Posterior vena cava (tissue), 2 donors: ENCODE measurements around the gene C16orf96. TPM values are rescaled to one million over a fixed set of nuclear protein-coding genes. Genes with fewer than 3 reads are reported as not detected.
"Not testable (repeated sequence)": the region's sequence is repeated elsewhere in the genome, so short reads cannot be mapped to it uniquely, and the experiment has no call there.

ENCODE experiments used
- DNase-seq: peaks from one replicate; pipeline ENCODE4 v3.0.0-alpha.2; 2020; ENCODE audit warnings: low spot score
- intact Hi-C, 2 donors: fragments of 100-400 bp; cut with DNase I; formaldehyde crosslinking; loops; one replicate each; pipeline versions ENCODE4 v1.14.1 to v1.14.2; 2022 to 2023
- total RNA-seq, 2 donors: library from RNA; stranded (reverse); fragmentation: NEBNext Ultra II Directional; extraction: Animal tissue kit (Norgen Biotek cat#: 25700); gene quantifications; one replicate each; pipeline ENCODE4 v1.2.1, GENCODE V29; 2021
- donor health status: DM: yes; HTN: yes; CAD: no.
- donor health status: DM: yes; HTN: yes; CAD: no.

Gene C16orf96
- total RNA-seq, 2 donors from 2014 or later: 0.09 to 0.10 TPM

- no peak for DNase-seq
- intact Hi-C loops: no loop called here
These were observed 3.6 kb upstream of the C16orf96 start for GRCh38 chr16:4552541-4552940.

- intact Hi-C loops: no loop called here
- DNase-seq: no peak
These were observed 440 bp downstream of the C16orf96 start for GRCh38 chr16:4556580-4556979.

GRCh38 chr16:4557973-4558372, 1.8 kb downstream of the C16orf96 start:
- DNase-seq: no peak

GRCh38 chr16:4561596-4561995, 5.5 kb downstream of the C16orf96 start:
- intact Hi-C loops: no loop called here
- no peak for DNase-seq

More at GRCh38 chr16:4557973-4558372, 1.8 kb downstream of the C16orf96 start:
- intact Hi-C loops: no loop called here

- DNase-seq: no peak
- intact Hi-C loops: no loop called here
These were observed 8.6 kb downstream of the C16orf96 start for GRCh38 chr16:4564661-4565267.

- no peak for DNase-seq
- intact Hi-C loops: no loop called here
These were observed 10.0 kb downstream of the C16orf96 start for GRCh38 chr16:4566144-4566543.

DNA sequence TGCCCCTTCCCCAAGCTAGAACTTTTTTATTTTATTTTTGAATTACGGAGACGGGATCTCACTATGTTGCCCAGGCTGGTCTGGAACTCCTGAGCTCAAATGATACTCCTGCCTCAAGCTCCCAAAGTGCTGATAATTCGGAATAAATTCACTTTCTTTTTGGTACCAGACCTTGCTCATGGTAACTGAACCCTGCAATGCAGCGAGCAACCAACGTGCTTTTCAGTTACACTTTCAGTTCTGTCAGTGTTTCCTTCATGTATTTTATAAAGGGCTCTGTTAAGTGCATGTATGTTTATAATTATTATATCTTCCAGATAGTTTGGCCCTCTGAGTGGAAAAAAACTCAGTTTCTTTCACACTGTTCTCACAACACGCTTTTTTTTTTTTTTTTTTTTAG, 13.9 kb downstream of the C16orf96 start:
- intact Hi-C loops: no loop called here

GRCh38 chr16:4570688-4571321, 14.7 kb downstream of the C16orf96 start:
- intact Hi-C loops: no loop called here
- no peak for DNase-seq

More for the DNA sequence above, 13.9 kb downstream of the C16orf96 start:
- no peak for DNase-seq

- intact Hi-C loops: no loop called here
- no peak for DNase-seq
These were observed 16.6 kb downstream of the C16orf96 start for GRCh38 chr16:4572715-4573114.

- DNase-seq, intact Hi-C loops: not testable (repeated sequence)
These were observed 17.8 kb downstream of the C16orf96 start for GRCh38 chr16:4573926-4574325.

- DNase-seq: no peak
- intact Hi-C loops: no loop called here
These were observed 19.0 kb downstream of the C16orf96 start for GRCh38 chr16:4574919-4575705.

- intact Hi-C loops: no loop called here
- DNase-seq: no peak
These were observed 19.9 kb downstream of the C16orf96 start for GRCh38 chr16:4576008-4576407.

- no peak for DNase-seq
- intact Hi-C loops: no loop called here
These were observed 22.9 kb downstream of the C16orf96 start for GRCh38 chr16:4578961-4579530.

DNA sequence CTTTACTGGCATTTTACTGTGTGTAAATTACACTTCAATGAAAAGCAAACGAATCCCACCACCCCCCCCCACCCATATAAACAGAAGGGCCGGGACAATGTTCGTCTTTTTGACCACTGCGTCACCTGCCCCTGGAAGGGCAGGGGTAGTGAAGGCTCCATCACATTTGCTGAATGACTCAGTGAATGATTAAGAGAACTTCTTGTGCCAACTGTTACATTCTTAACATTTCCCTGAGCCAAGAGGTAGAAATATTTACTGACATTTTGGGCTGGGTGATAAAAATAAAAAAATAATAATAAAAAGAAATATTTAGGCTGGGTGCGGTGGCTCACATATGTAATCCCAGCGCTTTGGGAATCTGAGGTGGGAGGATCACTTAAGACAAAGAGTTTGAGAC, 24.1 kb downstream of the C16orf96 start:
- intact Hi-C loops: no loop called here
- DNase-seq: no peak

DNA sequence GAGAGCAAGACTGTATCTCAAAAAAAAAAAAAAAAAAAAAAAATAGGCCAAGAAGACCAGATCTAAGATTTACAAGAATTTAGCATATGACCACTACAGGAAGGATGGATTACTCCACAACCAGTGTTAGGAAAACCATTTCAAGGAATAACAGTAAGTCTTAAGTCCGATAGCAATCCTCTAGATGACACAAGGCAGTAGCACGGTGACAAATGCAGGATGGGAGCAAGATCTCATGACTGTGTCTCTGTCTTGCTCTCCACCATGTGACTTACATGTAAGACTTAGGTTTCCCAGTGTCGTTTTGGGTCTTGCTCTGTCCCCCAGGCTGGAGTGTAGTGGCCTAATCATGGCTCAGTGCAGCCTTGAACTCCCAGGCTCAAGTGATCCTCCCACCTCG, 27.8 kb downstream of the C16orf96 start:
- intact Hi-C loops: no loop called here
- no peak for DNase-seq

- no peak for DNase-seq
- intact Hi-C loops: no loop called here
These were observed 30.2 kb downstream of the C16orf96 start for GRCh38 chr16:4586291-4586690.

DNA sequence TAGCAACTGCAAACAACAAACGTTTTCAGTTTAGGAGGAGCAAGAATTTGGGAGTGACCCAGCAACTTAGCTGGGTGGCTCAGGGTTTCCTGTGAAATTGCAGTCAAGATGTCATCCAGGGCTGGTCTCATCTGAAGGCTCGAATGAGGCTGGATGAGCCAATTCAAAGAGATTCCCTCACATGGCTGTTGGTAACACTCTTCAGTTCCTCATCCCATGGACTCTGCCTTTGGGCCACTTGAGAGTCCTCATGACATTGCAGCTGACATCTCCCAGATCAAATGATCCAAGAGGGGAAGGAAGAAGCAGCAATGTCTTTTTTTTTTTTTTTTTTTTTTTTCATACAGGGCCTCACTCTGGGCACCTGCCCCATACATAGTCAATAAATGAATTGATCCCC, 32.2 kb downstream of the C16orf96 start:
- intact Hi-C loops: no loop called here
- no peak for DNase-seq

GRCh38 chr16:4588961-4589360, 32.8 kb downstream of the C16orf96 start:
- intact Hi-C loops: no loop called here
- DNase-seq: no peak

- intact Hi-C loops: no loop called here
- no peak for DNase-seq
These were observed 35.1 kb downstream of the C16orf96 start for GRCh38 chr16:4591191-4591590.
